NCI-H2171 treated with DMSO at 0.1 percent for 48 hours (cell line): ENCODE results near the gene RFK.
"Not testable (repeated sequence)": the region's sequence is repeated elsewhere in the genome, so short reads cannot be mapped to it uniquely, and the experiment has no call there.

Experiments
- DNase-seq: peaks from one replicate; lab custom pipeline; 2025; lab: John Stamatoyannopoulos, UW

Gene RFK

GRCh38 chr9:76370396-76371023 lies 23.7 kb downstream of the RFK start:
- no peak for DNase-seq

DNA sequence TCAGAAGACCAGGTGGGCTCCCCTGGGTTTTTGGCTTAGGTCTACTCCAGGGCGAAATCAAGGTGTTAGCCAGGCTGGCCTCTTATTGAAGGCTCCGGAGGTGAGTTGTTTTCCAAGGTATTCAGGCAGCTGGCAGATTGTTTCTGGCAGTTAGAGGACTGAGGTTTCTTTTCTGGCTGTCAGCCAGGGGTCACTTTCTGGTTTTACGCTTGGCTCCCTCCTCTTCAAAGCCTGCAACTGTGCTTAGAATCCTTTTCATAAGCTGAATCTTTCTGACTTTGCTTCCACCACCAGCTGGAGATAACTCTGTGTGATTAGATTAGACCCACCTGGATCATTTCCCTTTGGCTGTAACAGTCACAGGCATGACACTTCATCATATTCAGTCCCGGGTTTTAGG lies 24.6 kb downstream of the RFK start:
- DNase-seq: peak; percentile 86

DNA sequence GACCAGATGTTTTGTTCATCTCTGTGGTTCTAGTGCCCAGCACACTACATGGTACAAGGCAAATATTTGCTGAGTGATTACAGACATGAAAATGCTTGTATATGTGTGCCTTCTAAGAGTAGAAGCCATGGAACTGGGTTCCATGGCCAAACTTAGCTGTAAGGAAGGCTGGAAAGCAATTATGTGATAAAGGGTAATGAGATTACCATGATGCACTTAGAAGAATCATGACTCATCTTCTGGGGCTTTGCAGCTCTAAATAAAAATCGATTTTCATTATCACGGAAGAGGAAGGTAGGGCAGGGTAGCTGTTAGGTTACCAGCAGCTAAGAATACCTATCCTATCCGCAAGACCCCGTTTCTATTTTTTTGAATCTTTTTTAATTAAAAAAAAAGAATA lies 28.0 kb downstream of the RFK start:
- no peak for DNase-seq

DNA sequence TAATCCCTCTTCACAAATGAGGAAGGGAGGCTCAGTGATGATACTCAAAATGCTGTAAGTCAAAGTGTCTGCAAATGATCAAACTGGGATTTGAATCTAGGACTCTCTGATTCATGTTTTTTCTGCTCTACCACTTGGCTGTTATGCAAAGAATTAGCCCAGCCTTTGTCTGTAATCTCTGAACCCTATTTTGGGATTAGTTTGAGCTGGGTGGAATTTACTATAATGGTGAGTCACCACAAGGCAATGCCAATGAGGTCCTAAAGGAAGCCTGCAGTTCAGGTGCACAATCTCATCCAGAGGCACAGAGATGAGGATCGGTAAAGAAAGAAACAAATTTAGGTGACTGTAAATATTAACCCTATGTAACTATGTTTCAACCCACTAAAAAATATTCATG lies 29.2 kb downstream of the RFK start:
- DNase-seq: no peak

- DNase-seq: no peak
Observed at GRCh38 chr9:76363032-76363395, 31.2 kb downstream of the RFK start.

DNA sequence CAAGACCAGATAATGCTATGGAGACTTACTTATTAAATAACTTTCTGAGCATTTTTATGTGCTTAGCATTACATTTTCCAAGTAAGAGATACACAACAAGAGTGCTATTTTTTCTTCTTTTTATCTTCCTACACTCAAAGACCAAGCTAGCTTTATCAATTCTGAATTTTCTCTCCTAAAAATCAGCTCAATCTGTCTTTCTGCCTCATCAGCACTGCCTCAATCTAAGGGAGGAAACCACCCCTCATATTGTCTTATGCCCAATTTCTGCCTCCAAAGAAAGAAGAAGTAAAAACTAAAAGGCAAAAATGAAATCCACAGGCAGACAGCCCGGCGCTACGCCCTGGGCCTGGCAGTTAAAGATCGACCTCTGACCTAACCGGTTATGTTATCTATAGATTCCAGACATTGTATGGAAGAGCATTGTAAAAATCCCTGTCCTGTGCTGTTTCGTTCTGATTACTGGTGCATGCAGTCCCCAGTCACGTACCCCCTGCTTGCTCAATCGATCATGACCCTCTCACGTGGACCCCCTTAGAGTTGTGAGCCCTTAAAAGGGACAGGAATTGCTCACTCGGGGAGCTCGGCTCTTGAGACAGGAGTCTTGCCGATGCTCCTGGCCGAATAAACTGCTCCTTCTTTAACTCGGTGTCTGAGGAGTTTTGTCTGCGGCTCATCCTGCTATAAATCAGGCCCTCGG lies 31.7 kb downstream of the RFK start:
- not testable (repeated sequence) for DNase-seq

GRCh38 chr9:76359766-76360165 lies 34.5 kb downstream of the RFK start:
- DNase-seq: no peak

GRCh38 chr9:76359365-76359764 lies 34.9 kb downstream of the RFK start:
- DNase-seq: no peak

- no peak for DNase-seq
Observed at GRCh38 chr9:76358628-76359280, 35.5 kb downstream of the RFK start.

DNA sequence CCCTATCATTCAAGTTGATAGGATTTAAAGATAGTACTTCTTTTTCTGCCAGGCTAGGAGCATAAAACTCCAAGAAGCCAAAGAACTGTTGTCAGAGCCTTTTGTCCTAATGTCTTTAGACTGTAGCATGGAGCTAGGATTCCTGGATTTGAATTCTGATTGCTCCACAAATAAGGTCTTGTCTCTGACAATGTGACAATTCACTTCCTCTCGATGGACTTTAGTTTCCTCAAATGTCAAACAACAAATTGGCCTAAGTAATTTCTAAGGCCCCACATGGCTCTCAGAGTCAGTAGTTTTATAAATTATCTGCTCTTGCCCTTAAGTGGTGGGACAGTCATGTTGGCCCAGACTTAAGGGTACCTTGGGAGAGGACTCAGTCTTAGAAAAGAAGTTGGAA lies 36.7 kb downstream of the RFK start:
- no peak for DNase-seq

GRCh38 chr9:76355886-76356285 lies 38.3 kb downstream of the RFK start:
- DNase-seq: no peak

GRCh38 chr9:76354221-76354620 lies 40.0 kb downstream of the RFK start:
- no peak for DNase-seq

DNA sequence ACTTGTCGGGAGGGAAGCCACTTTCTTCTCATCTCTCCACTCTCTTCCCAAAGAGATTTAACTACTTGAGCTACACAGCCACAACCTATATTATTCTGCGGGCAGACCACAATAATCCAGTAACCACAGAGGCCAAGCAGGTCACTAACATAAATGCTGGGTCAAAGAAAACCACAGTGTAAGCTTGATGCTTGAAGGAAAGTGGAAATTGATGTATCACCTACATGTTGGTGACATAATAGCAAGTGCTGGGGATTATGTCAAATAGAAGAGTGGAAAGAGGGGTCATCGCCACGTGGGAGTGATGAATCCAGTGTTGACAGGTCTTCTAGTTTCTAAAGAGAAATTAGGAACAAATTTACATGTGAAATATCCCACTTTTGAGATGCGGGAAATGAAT lies 40.9 kb downstream of the RFK start:
- DNase-seq: no peak

- no peak for DNase-seq
Observed at GRCh38 chr9:76352026-76352620, 42.1 kb downstream of the RFK start.

GRCh38 chr9:76351006-76351405 lies 43.2 kb downstream of the RFK start:
- no peak for DNase-seq

GRCh38 chr9:76349865-76350264 lies 44.4 kb downstream of the RFK start:
- no peak for DNase-seq

DNA sequence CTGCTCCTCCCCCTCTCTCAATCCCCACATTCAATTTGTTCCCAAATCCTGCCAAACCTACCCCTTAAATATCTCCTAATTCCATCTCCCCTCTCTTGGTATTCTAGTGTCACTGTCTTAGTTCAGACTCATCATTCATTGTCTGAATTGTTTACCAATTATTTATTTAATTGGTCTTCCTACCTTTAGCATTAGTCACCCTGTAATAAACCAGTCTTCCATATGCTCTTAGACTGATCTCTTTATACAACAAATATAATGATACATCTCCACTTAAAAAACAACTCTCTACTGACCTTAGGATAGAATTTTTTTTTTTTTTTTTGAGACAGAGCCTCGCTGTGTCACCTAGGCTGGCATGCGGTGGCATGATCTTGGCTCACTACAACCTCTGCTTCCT lies 51.4 kb downstream of the RFK start:
- no peak for DNase-seq

GRCh38 chr9:76342201-76342600 lies 52.0 kb downstream of the RFK start:
- DNase-seq: no peak

- no peak for DNase-seq
Observed at GRCh38 chr9:76341616-76342015, 52.6 kb downstream of the RFK start.

- no peak for DNase-seq
Observed at GRCh38 chr9:76338418-76338817, 55.8 kb downstream of the RFK start.

- DNase-seq: peak; percentile 74
Observed at GRCh38 chr9:76336027-76336426, 58.2 kb downstream of the RFK start.
